Measurements from ENCODE around the gene ARHGEF18.

Gene ARHGEF18

GRCh38 chr19:7312816-7313215 lies 35.9 kb upstream of the ARHGEF18 start:
- Histone ChIP-seq H3K9ac (ENCODE audit: low read depth, low read length) (no peak overlapping the region), H3K36me3 (ENCODE audit: insufficient read depth, low read length) (no peaks in the 10 kb centered on the region), H3K4me3 (ENCODE audit: low read depth in 1 of 2, low read length in 2 of 2) (no peak overlapping the region), H3K27ac (ENCODE audit: low read length) (no peak overlapping the region), H3K27me3 (ENCODE audit: insufficient read depth, low read length, poor library complexity) (no peaks in the 10 kb centered on the region), H3K9me3 (ENCODE audit: insufficient read depth, low read length, severe bottlenecking) (no peaks in the 10 kb centered on the region), H2AFZ (ENCODE audit: low read depth, low read length) (no peak overlapping the region), H3K4me2 (ENCODE audit: insufficient read depth, low read length) (no peak overlapping the region), H3K4me1 (ENCODE audit: insufficient read depth, low read length) (no peaks in the 10 kb centered on the region), H4K20me1 (ENCODE audit: insufficient read depth, low read length) (no peaks in the 10 kb centered on the region), H3K79me2 (ENCODE audit: insufficient read depth, low read length) (no peaks in the 10 kb centered on the region)
- no peak for TF ChIP-seq EZH2 (IDR thresholded peaks at IDR 0.05; ENCODE audit: borderline replicate concordance, low read depth, low read length, severe bottlenecking)
- DNase-seq (no peak), ATAC-seq (ENCODE audit: insufficient read depth, low read depth) (no peak)

DNA sequence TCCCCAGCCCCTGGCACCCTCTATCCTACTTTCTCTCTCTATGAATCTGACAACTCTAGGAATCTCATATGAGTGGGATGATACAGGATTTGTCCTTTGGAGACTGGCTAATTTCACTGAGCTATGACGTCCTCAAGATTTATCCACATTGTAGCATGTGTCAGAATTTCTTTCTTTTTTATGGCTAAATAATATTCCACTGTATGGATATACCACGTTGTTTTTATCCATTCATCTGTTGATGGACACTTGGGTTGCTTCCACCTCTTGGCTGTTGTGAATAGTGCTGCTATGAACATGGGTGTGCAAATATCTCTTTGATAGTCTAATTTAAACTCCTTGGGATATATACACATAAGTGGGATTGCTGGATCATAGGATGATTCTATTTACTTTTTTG lies 30.6 kb upstream of the ARHGEF18 start:
- H3K27ac ChIP-seq (ENCODE audit: low read length), result no peak overlapping the region
- H3K36me3 ChIP-seq (ENCODE audit: insufficient read depth, low read length), result no peaks in the 10 kb centered on the region
- TF ChIP-seq CTCF (IDR thresholded peaks at IDR 0.05; ENCODE audit: borderline replicate concordance, extremely low read depth, low read length, poor library complexity, severe bottlenecking) (no peak), EZH2 (IDR thresholded peaks at IDR 0.05; ENCODE audit: borderline replicate concordance, low read depth, low read length, severe bottlenecking) (no peak)
- no peak overlapping the region for H3K4me2 ChIP-seq (ENCODE audit: insufficient read depth, low read length)
- DNase-seq (no peak), ATAC-seq (ENCODE audit: insufficient read depth, low read depth) (no peak)
- H2AFZ ChIP-seq (ENCODE audit: low read depth, low read length), result no peak overlapping the region
- no peaks in the 10 kb centered on the region for H3K27me3 ChIP-seq (ENCODE audit: insufficient read depth, low read length, poor library complexity)
- H4K20me1 ChIP-seq (ENCODE audit: insufficient read depth, low read length), result no peaks in the 10 kb centered on the region
- H3K4me1 ChIP-seq (ENCODE audit: insufficient read depth, low read length), result no peaks in the 10 kb centered on the region
- no peak overlapping the region for H3K4me3 ChIP-seq (ENCODE audit: low read depth in 1 of 2, low read length in 2 of 2)
- H3K79me2 ChIP-seq (ENCODE audit: insufficient read depth, low read length), result no peaks in the 10 kb centered on the region
- no peak overlapping the region for H3K9ac ChIP-seq (ENCODE audit: low read depth, low read length)
- H3K9me3 ChIP-seq (ENCODE audit: insufficient read depth, low read length, severe bottlenecking), result no peaks in the 10 kb centered on the region

GRCh38 chr19:7326105-7326877 lies 22.4 kb upstream of the ARHGEF18 start:
- H3K9me3 ChIP-seq (ENCODE audit: insufficient read depth, low read length, severe bottlenecking), result no peaks in the 10 kb centered on the region
- H3K27me3 ChIP-seq (ENCODE audit: insufficient read depth, low read length, poor library complexity), result no peaks in the 10 kb centered on the region
- H4K20me1 ChIP-seq (ENCODE audit: insufficient read depth, low read length), result no peaks in the 10 kb centered on the region
- ATAC-seq (ENCODE audit: insufficient read depth, low read depth) (no peak), DNase-seq (peak; percentile 44)
- no peak overlapping the region for H3K4me2 ChIP-seq (ENCODE audit: insufficient read depth, low read length)
- no peaks in the 10 kb centered on the region for H3K36me3 ChIP-seq (ENCODE audit: insufficient read depth, low read length)
- no peak overlapping the region for H2AFZ ChIP-seq (ENCODE audit: low read depth, low read length)
- H3K79me2 ChIP-seq (ENCODE audit: insufficient read depth, low read length), result no peaks in the 10 kb centered on the region
- no peaks in the 10 kb centered on the region for H3K4me1 ChIP-seq (ENCODE audit: insufficient read depth, low read length)
- TF ChIP-seq EZH2 (IDR thresholded peaks at IDR 0.05; ENCODE audit: borderline replicate concordance, low read depth, low read length, severe bottlenecking) (no peak), CTCF (IDR thresholded peaks at IDR 0.05; ENCODE audit: borderline replicate concordance, extremely low read depth, low read length, poor library complexity, severe bottlenecking) (peak; percentile 68)
- no peak overlapping the region for H3K4me3 ChIP-seq (ENCODE audit: low read depth in 1 of 2, low read length in 2 of 2)
- H3K27ac ChIP-seq (ENCODE audit: low read length), result no peak overlapping the region
- no peak overlapping the region for H3K9ac ChIP-seq (ENCODE audit: low read depth, low read length)

DNA sequence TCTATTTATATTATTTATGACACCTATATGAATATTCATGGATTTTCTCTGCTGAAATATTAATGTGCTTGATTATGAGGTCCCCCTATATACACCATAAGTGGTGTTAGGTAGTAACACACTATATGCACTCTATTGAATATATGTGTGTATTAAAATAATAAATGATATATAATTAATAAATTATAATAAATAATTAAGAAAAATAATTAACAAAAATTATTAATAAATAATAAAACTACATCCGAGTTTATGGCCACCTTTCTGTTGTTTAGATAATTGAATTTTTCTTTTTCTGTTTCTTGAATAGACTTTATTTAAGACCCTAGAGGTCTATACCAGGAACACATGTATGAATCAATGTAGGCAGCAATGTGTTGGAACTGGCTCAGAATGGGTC lies 20.9 kb upstream of the ARHGEF18 start:
- Histone ChIP-seq H2AFZ (ENCODE audit: low read depth, low read length) (no peak overlapping the region), H3K4me3 (ENCODE audit: low read depth in 1 of 2, low read length in 2 of 2) (no peak overlapping the region), H3K4me1 (ENCODE audit: insufficient read depth, low read length) (no peaks in the 10 kb centered on the region), H3K9me3 (ENCODE audit: insufficient read depth, low read length, severe bottlenecking) (no peaks in the 10 kb centered on the region), H3K27me3 (ENCODE audit: insufficient read depth, low read length, poor library complexity) (no peaks in the 10 kb centered on the region), H3K36me3 (ENCODE audit: insufficient read depth, low read length) (no peaks in the 10 kb centered on the region), H3K27ac (ENCODE audit: low read length) (no peak overlapping the region), H3K79me2 (ENCODE audit: insufficient read depth, low read length) (no peaks in the 10 kb centered on the region), H3K9ac (ENCODE audit: low read depth, low read length) (no peak overlapping the region), H3K4me2 (ENCODE audit: insufficient read depth, low read length) (no peak overlapping the region), H4K20me1 (ENCODE audit: insufficient read depth, low read length) (no peaks in the 10 kb centered on the region)
- DNase-seq (no peak), ATAC-seq (ENCODE audit: insufficient read depth, low read depth) (no peak)
- TF ChIP-seq CTCF (IDR thresholded peaks at IDR 0.05; ENCODE audit: borderline replicate concordance, extremely low read depth, low read length, poor library complexity, severe bottlenecking), result no peak
- no peak for TF ChIP-seq EZH2 (IDR thresholded peaks at IDR 0.05; ENCODE audit: borderline replicate concordance, low read depth, low read length, severe bottlenecking)

Data from DND-41 (cell line).